B cell (primary cell): ENCODE measurements around the gene LIME1.

Source experiments
- EZH2 ChIP-seq: IDR thresholded peaks from 2 replicates; pipeline ENCODE4 v1.6.1; 2012; ENCODE audit warnings: borderline replicate concordance, low read depth, mild to moderate bottlenecking, moderate library complexity, low read length; ENCODE audit not compliant: insufficient read depth, poor library complexity, severe bottlenecking
- TF ChIP-seq, protein P1 (sequence below): fragments of 200-600 bp; IDR thresholded peaks from one replicate; pipeline ENCODE4 v1.8.0; 2022; ENCODE audit warnings: antibody characterized with exemption, mild to moderate bottlenecking

GRCh38 chr20:63758152-63758551 lies 21.7 kb downstream of the LIME1 start:
- TF ChIP-seq EZH2: no peak
- TF ChIP-seq, protein P1, sequence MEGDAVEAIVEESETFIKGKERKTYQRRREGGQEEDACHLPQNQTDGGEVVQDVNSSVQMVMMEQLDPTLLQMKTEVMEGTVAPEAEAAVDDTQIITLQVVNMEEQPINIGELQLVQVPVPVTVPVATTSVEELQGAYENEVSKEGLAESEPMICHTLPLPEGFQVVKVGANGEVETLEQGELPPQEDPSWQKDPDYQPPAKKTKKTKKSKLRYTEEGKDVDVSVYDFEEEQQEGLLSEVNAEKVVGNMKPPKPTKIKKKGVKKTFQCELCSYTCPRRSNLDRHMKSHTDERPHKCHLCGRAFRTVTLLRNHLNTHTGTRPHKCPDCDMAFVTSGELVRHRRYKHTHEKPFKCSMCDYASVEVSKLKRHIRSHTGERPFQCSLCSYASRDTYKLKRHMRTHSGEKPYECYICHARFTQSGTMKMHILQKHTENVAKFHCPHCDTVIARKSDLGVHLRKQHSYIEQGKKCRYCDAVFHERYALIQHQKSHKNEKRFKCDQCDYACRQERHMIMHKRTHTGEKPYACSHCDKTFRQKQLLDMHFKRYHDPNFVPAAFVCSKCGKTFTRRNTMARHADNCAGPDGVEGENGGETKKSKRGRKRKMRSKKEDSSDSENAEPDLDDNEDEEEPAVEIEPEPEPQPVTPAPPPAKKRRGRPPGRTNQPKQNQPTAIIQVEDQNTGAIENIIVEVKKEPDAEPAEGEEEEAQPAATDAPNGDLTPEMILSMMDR: no peak
